SJCRH30 (cell line): Measurements from ENCODE around the gene SGK1. TPM values are rescaled to one million over a fixed set of nuclear protein-coding genes. Genes with fewer than 3 reads are reported as not detected.
A peak's percentile ranks its signal among the peaks of the same experiment; 100 is the strongest.

ENCODE experiments used
- DNase-seq, 2 experiments: peaks; one replicate each; pipeline ENCODE4 v3.0.0-alpha.2; 2015 to 2020
- H3K27ac ChIP-seq: fragments of 250-450 bp; sonication (Bioruptor Pico); 2 replicates; pipeline ENCODE4 v1.5.1; 2020; ENCODE audit warnings: mild to moderate bottlenecking, moderate library complexity
- H3K27me3 ChIP-seq: fragments of 250-450 bp; sonication (Bioruptor Pico); 2 replicates; pipeline ENCODE4 v1.5.1; 2020; ENCODE audit warnings: mild to moderate bottlenecking, moderate library complexity
- H3K36me3 ChIP-seq: fragments of 250-450 bp; sonication (Bioruptor Pico); 2 replicates; pipeline ENCODE4 v1.5.1; 2020; ENCODE audit warnings: mild to moderate bottlenecking, moderate library complexity
- H3K4me1 ChIP-seq: fragments of 250-450 bp; sonication (Bioruptor Pico); 2 replicates; pipeline ENCODE4 v1.5.1; 2020; ENCODE audit warnings: mild to moderate bottlenecking, moderate library complexity
- H3K4me3 ChIP-seq: fragments of 250-450 bp; sonication (Bioruptor Pico); 2 replicates; pipeline ENCODE4 v1.5.1; 2020; ENCODE audit warnings: mild to moderate bottlenecking, moderate library complexity
- H3K9me3 ChIP-seq: fragments of 250-450 bp; sonication (Bioruptor Pico); replicated peaks from 2 replicates; pipeline ENCODE4 v1.5.1; 2020; ENCODE audit warnings: mild to moderate bottlenecking, moderate library complexity
- total RNA-seq: library from RNA; depleted of rRNA; stranded (reverse); fragments of >200 nt; shearing (Covaris generic); gene quantifications from 2 replicates; pipeline ENCODE4 v1.2.3, GENCODE V29; 2014; rRNA removed

The SGK1 gene
- total RNA-seq, result 1.6 and 1.7 TPM in 2 replicates

- Histone ChIP-seq H3K27ac (no peak within 1 kb of the TSS), H3K9me3 (no peaks in the 10 kb centered on the region), H3K36me3 (no peaks in the 10 kb centered on the region), H3K4me3 (no peak within 1 kb of the TSS), H3K27me3 (0 out of 2 replicates have a peak, but pooled peaks cover 4% of the 10 kb centered on the region), H3K4me1 (no peaks in the 10 kb centered on the region)
- DNase-seq, result no peak
Measured at GRCh38 chr6:134317471-134318131, at the start of gene SGK1. TSS of gene SGK1 (minus strand) at chr6:134318112. CDS start at chr6:134317460, 652 bp downstream.

- no peaks in the 10 kb centered on the region for H3K4me1 ChIP-seq
- no peak overlapping the region for H3K4me3 ChIP-seq
- no peaks in the 10 kb centered on the region for H3K27me3 ChIP-seq
- no peaks in the 10 kb centered on the region for H3K36me3 ChIP-seq
- DNase-seq, result no peak
- no peak overlapping the region for H3K27ac ChIP-seq
- H3K9me3 ChIP-seq, result no peaks in the 10 kb centered on the region
Measured at GRCh38 chr6:134363323-134364039, 45.6 kb upstream of the SGK1 start.

DNA sequence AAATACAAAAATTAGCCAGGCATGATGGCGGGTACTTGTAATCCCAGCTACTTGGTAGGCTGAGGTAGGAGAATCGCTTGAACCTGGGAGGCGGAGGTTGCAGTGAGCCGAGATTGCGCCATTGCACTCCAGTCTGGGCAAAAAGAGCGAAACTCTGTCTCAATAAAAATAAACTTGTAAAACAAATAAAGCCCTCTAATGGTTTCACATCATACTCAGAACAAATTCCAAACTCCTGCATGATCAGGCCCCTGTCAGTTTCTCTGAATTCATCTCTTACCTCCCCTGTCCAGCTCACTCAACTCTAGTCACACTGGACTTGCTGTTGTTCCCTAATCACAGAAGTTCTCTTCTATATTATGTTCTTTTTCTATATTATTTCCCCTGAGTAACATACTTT is 43.1 kb upstream of the SGK1 start:
- DNase-seq, result no peak
- Histone ChIP-seq H3K27ac (no peak overlapping the region), H3K4me1 (no peaks in the 10 kb centered on the region), H3K9me3 (no peaks in the 10 kb centered on the region), H3K36me3 (no peaks in the 10 kb centered on the region), H3K27me3 (no peaks in the 10 kb centered on the region), H3K4me3 (no peak overlapping the region)

DNA sequence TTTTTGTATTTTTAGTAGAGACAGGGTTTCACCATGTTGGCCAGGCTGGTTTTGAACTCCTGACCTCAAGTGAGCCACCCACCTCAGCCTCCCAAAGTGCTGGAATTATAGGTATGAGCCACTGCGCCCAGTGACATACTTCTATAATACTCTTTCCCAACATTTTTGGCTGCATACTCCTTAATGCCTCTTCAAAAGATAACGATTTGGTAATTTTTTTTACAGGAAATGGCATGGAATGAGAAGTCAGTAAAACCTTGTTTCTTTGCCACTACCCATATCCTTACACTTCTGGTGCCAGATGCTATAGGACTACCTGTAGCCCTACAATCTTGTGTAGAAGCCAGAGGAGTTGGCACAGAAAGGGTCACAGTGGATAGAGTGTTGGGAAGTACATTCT is 41.4 kb upstream of the SGK1 start:
- H3K27ac ChIP-seq, result no peak overlapping the region
- no peak for DNase-seq
- H3K36me3 ChIP-seq, result no peaks in the 10 kb centered on the region
- H3K4me1 ChIP-seq, result no peaks in the 10 kb centered on the region
- H3K4me3 ChIP-seq, result no peak overlapping the region
- H3K27me3 ChIP-seq, result no peaks in the 10 kb centered on the region
- H3K9me3 ChIP-seq, result no peaks in the 10 kb centered on the region

GRCh38 chr6:134358320-134358719 is 40.4 kb upstream of the SGK1 start:
- no peaks in the 10 kb centered on the region for H3K9me3 ChIP-seq
- H3K27me3 ChIP-seq, result no peaks in the 10 kb centered on the region
- no peak overlapping the region for H3K4me3 ChIP-seq
- H3K4me1 ChIP-seq, result no peaks in the 10 kb centered on the region
- no peaks in the 10 kb centered on the region for H3K36me3 ChIP-seq
- H3K27ac ChIP-seq, result no peak overlapping the region
- DNase-seq, result no peak

GRCh38 chr6:134357022-134357487 is 39.1 kb upstream of the SGK1 start:
- Histone ChIP-seq H3K27ac (no peak overlapping the region), H3K36me3 (no peaks in the 10 kb centered on the region), H3K9me3 (no peaks in the 10 kb centered on the region), H3K27me3 (no peaks in the 10 kb centered on the region), H3K4me1 (no peaks in the 10 kb centered on the region; the same call in 1 of the 2 replicates), H3K4me3 (no peak overlapping the region)
- no peak for DNase-seq

GRCh38 chr6:134356405-134356804 is 38.5 kb upstream of the SGK1 start:
- Histone ChIP-seq H3K9me3 (no peaks in the 10 kb centered on the region), H3K27ac (no peak overlapping the region), H3K4me1 (no peaks in the 10 kb centered on the region; the same call in 1 of the 2 replicates), H3K27me3 (no peaks in the 10 kb centered on the region), H3K36me3 (no peaks in the 10 kb centered on the region), H3K4me3 (no peak overlapping the region)
- DNase-seq, result no peak

- Histone ChIP-seq H3K36me3 (no peaks in the 10 kb centered on the region), H3K27ac (no peak overlapping the region), H3K9me3 (no peaks in the 10 kb centered on the region), H3K4me3 (no peak overlapping the region), H3K27me3 (no peaks in the 10 kb centered on the region), H3K4me1 (no peaks in the 10 kb centered on the region; the same call in 1 of the 2 replicates)
- DNase-seq, result no peak
Measured at GRCh38 chr6:134352786-134353480, 35.0 kb upstream of the SGK1 start.

DNA sequence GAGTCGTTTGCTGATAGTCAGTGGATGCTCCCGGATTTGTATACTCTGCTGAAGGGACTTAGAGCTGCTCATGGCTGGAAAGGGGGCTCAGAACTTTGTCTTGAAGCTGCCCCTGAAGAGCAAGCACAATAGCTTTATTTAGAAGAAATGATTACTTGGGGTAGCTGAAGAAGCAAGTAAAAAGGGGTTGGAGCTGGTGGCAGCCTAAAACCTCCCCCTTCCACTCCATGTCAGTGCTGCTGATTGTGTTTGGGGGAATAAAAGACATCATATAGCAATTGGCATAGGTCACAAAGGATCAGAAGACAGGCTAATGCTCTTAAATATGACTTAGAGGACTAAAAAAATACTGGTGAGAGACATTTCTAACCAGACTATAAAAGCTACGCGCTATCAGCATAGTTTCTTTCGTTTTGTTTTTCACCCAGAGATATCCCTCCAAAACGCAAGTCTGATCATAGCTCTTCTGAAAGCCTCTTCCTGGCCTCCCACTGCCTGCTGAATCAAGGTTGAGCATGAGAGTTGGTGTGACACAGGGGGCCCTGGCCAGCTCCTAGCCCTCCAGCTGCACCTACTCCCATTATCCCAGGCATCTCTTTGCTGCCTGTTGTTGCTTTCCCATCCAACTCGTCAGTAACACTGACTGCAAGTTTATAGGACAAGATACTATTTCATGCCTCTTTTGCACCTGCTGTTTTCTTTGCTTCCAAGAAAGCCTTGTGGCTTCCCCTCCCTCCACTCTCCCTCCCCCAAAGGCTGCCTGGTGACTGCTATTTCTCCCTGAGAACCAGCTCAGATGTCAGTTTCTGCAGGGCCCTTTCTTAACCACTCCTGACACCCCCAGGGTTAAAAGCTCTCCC is 33.9 kb upstream of the SGK1 start:
- H3K27ac ChIP-seq, result no peak overlapping the region
- H3K9me3 ChIP-seq, result no peaks in the 10 kb centered on the region
- H3K27me3 ChIP-seq, result no peaks in the 10 kb centered on the region
- peak; percentile 17 to 68 for DNase-seq
- no peak overlapping the region for H3K4me3 ChIP-seq
- no peaks in the 10 kb centered on the region for H3K36me3 ChIP-seq
- no peaks in the 10 kb centered on the region; the same call in 1 of the 2 replicates for H3K4me1 ChIP-seq

DNA sequence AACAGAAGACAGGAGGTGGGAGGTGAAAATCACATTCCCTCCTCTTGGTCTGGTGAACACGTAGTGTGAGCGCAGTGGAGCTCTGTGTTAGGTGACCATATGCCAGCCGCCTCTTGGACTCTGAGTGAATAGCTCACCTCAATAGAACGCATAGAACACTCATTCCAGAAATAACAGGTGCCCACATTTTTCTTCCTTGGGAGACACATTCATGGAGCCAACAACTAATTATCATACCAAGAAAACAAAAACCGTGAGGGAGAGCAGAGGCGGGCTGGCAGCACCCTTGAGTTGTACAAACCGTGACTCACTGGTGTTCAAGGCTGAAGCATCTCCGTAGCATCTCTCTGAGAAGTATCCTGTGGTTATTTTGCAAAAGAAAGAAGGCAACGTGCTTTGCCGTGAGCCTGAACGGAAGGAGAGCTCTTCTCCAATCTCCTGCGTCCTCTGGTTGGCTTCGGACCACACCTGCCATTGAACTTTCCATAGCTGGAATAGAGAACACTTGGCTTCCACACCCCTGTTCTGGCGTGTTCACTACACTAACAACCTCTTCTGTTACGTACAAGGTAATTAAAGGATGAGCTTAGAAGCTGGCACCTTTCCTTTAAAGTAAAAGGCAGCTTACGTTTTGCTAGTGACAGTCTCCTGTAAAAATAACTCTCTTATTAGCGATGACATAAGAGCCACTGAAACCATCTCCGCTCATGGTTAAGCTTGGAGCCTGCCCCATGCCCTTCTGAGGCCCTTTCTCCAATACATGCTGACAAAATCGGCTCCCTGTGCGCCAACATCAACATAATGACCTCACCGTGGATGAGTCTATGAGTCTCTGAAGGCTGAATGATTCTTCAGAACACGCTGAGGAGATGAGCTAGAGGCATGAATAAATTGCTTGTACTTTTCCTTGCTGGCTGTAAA is 30.2 kb upstream of the SGK1 start:
- no peaks in the 10 kb centered on the region for H3K27me3 ChIP-seq
- DNase-seq, result no peak
- H3K4me3 ChIP-seq, result no peak overlapping the region
- no peaks in the 10 kb centered on the region; the same call in 1 of the 2 replicates for H3K4me1 ChIP-seq
- H3K27ac ChIP-seq, result no peak overlapping the region
- no peaks in the 10 kb centered on the region for H3K9me3 ChIP-seq
- no peaks in the 10 kb centered on the region for H3K36me3 ChIP-seq

GRCh38 chr6:134346932-134347545 is 29.1 kb upstream of the SGK1 start:
- no peak overlapping the region for H3K27ac ChIP-seq
- no peak for DNase-seq
- no peaks in the 10 kb centered on the region for H3K27me3 ChIP-seq
- no peaks in the 10 kb centered on the region for H3K36me3 ChIP-seq
- H3K4me3 ChIP-seq, result no peak overlapping the region
- H3K9me3 ChIP-seq, result no peaks in the 10 kb centered on the region
- H3K4me1 ChIP-seq, result no peaks in the 10 kb centered on the region

DNA sequence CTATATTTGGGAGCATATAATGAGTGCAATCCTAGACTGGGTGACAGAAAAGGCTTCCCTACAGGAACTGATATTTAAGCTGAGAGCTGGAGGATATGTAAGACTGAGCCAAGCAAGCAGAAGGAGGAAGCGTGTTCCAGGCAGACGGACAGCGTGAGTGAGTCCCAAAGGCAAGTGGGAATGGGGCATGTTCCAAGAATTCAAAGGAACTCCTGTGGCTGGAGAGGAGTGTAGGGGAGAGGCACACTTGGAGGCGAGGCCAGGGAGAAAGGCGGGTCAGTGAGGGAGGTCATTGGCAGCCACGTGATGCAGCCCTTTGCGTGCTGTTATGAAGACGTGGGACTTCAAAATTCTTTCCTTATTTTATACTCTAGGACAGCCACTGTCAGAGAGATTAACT is 27.9 kb upstream of the SGK1 start:
- no peak for DNase-seq
- Histone ChIP-seq H3K9me3 (no peaks in the 10 kb centered on the region), H3K4me1 (no peaks in the 10 kb centered on the region), H3K4me3 (no peak overlapping the region), H3K27me3 (no peaks in the 10 kb centered on the region), H3K27ac (no peak overlapping the region), H3K36me3 (no peaks in the 10 kb centered on the region)

DNA sequence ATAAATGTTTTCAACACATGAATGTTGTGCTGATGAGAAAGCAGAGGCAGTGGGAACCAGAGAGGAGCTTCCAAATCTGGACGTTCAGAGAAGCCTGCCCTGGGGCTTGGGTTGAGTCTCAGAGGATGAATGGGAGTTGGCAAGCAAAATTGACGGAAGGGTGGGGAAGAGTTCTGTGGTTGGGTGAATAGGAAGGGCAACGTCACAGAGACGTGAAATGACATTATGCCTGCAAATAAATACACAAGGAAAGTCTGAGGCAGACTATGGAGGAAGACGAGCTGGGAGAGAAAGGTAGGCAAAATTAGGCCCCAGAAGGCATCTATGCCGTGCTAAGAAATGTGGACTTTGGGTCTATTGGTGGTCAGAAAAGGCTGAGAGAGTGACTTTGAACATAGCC is 25.2 kb upstream of the SGK1 start:
- Histone ChIP-seq H3K4me1 (no peaks in the 10 kb centered on the region), H3K27me3 (no peaks in the 10 kb centered on the region), H3K36me3 (no peaks in the 10 kb centered on the region), H3K4me3 (no peak overlapping the region), H3K27ac (no peak overlapping the region), H3K9me3 (no peaks in the 10 kb centered on the region)
- no peak for DNase-seq
